ENCODE data around the gene CSKMT. TPM values are rescaled to one million over a fixed set of nuclear protein-coding genes. Genes with fewer than 3 reads are reported as not detected.

CSKMT gene
- total RNA-seq, 1 donor: 7.8 TPM

DNA sequence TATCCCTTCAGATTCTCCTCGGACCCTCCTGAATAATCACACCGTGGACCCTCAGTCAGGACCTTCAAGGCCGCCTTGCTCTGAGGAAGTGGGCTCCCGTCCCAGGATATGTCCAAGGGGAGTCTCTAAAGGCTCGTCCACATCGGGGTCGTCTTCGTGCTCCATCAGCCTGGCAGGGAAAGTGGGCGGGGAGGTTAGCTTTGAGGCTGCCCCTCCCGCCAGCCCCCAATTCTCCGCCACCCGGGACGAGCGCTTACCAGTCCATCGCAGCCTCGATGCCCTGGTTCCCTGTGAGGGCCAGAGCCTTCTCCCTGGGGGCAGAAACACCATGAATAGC, 13.3 kb downstream of the CSKMT start:
- peak overlapping the region; percentile 99 for H3K4me3 ChIP-seq (ENCODE audit: low read depth, low read length)
- TF ChIP-seq, protein P1, sequence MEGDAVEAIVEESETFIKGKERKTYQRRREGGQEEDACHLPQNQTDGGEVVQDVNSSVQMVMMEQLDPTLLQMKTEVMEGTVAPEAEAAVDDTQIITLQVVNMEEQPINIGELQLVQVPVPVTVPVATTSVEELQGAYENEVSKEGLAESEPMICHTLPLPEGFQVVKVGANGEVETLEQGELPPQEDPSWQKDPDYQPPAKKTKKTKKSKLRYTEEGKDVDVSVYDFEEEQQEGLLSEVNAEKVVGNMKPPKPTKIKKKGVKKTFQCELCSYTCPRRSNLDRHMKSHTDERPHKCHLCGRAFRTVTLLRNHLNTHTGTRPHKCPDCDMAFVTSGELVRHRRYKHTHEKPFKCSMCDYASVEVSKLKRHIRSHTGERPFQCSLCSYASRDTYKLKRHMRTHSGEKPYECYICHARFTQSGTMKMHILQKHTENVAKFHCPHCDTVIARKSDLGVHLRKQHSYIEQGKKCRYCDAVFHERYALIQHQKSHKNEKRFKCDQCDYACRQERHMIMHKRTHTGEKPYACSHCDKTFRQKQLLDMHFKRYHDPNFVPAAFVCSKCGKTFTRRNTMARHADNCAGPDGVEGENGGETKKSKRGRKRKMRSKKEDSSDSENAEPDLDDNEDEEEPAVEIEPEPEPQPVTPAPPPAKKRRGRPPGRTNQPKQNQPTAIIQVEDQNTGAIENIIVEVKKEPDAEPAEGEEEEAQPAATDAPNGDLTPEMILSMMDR (IDR thresholded peaks at IDR 0.05; ENCODE audit: insufficient read depth, low read depth, low read length): no peak
- DNase-seq (ENCODE audit: low read depth): no peak

DNA sequence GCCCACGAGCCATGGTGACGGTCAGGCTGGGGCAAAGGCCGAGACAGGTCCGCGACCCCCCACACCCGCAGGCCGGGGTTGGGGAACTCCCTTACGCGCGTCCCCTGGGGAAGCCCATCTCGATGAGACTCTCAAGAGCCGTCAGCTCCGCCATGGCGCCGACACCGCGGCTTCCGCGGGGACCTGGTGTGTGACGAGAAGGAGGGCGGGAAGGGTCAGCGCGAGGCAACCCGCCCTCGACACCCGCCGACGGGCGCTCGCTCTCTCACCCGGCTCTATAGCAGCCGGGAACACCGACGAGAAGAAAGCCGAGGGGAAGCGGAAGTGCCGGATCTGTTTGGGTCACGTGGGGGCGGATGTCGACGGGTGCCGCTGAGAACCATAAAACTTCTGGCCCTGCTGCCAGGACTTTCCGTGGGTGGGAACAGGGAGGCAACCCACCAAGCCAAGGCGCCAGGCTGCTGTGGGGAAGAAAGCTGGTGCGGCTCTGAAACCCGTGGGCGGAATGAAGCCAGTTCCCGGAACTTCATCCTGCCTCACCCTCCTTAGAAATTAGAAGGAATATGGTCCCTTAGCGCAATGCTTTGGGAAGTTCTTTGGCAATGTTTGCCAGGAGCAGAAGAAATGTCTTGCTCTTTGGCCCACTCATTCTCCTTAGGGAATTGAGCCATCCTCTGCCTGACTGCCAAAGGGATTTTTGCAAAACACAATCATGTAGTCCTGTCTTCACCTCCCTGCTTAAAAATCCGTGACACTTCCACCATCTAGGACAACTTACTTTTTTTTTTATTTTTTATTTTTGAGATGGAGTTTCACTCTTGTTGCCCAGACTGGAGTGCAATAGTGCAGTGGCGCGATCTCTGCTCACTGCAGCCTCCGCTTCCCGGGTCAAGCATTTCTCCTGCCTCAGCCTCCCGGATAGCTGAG, 13.9 kb downstream of the CSKMT start, which contains the start of gene UBXN1:
Gene UBXN1 (minus strand): TSS at position 304 of the 927 bp plus-strand sequence. CDS start 150 bp downstream, at position 154.
- TF ChIP-seq, protein P1 (IDR thresholded peaks at IDR 0.05; ENCODE audit: insufficient read depth, low read depth, low read length): no peak
- peak within 1 kb of the TSS; percentile 99 for H3K4me3 ChIP-seq (ENCODE audit: low read depth, low read length)
- DNase-seq (ENCODE audit: low read depth): peak; percentile 89

DNA sequence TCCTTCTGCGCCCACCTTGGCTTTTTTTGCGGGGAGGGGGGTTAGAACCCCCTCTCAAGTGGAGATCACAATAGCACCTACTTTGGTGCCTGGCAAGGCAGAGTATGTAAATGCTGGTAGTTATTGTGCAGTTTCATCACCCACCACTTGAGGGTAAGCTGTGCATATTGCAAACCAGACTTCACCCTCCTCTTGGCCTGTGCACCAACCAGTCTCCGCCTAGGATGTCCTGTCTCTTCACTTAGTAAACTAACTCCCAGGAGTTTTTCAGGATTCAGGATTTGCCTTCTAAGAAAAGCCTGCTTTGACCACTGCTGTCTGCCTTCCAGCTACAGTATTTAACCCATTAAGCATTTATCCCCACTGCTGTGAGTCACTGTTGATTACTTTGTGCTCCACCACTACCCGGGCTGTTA, 15.7 kb downstream of the CSKMT start:
- TF ChIP-seq, protein P1 (IDR thresholded peaks at IDR 0.05; ENCODE audit: insufficient read depth, low read depth, low read length): peak; percentile 78
- no peak overlapping the region for H3K4me3 ChIP-seq (ENCODE audit: low read depth, low read length)
- DNase-seq (ENCODE audit: low read depth): peak; percentile 85

DNA sequence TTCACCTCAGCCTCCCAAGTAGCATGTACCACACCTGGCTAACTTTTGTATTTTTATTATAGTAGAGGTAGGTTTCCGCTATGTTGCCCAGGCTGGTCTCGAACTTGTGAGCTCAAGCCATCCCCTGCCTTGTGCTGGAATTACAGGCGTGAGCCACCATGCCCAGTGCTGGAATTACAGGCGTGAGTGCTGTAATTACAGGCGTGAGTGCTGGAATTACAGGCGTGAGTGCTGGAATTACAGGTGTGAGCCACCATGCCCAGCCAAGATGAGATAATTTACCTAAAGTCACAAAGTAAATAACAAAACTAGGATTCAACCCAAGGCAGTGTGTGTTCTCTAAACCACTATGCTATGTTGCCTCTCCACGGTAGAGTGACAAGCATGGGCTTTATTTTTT, 17.4 kb downstream of the CSKMT start:
- DNase-seq (ENCODE audit: low read depth): no peak
- TF ChIP-seq, protein P1 (IDR thresholded peaks at IDR 0.05; ENCODE audit: insufficient read depth, low read depth, low read length): no peak
- H3K4me3 ChIP-seq (ENCODE audit: low read depth, low read length): no peak overlapping the region

- TF ChIP-seq, protein P1 (IDR thresholded peaks at IDR 0.05; ENCODE audit: insufficient read depth, low read depth, low read length): no peak
- no peak for DNase-seq (ENCODE audit: low read depth)
- H3K4me3 ChIP-seq (ENCODE audit: low read depth, low read length): peak overlapping the region; percentile 27
Measured at GRCh38 chr11:62687508-62688396, 22.6 kb downstream of the CSKMT start.

DNA sequence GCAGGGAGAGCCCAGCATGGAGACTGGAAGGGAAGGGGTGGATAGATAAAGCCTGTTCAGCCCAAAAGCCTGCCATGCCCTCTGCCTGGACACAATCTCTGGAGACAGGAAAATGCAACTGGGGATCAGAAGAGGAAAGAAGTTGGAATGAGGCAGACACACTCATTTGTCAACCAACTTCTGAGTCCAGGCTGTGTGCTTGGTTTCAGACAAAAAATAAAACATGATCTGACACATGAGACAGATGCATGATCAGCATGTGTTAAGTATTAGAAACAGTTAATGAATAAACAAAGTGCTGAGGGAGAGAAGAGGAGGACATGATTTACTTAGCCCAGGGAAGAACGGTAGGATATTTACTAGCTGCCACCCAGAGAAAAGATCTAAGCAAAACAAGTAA, 23.4 kb downstream of the CSKMT start:
- H3K4me3 ChIP-seq (ENCODE audit: low read depth, low read length): peak overlapping the region; percentile 27
- TF ChIP-seq, protein P1 (IDR thresholded peaks at IDR 0.05; ENCODE audit: insufficient read depth, low read depth, low read length): no peak
- DNase-seq (ENCODE audit: low read depth): peak; percentile 18
